Stimulated activated CD8-positive, alpha-beta memory T cell treated with anti-CD3 and anti-CD28 coated beads, Interleukin-7, amount 100 ng/mL, for 48 hours (primary cell): ENCODE results near the gene MAST4.

Source experiments
- DNase-seq, 2 donors: peaks; one replicate each; pipeline ENCODE4 v3.0.0-alpha.2; 2020; ENCODE audit warnings: low read depth in 1 of 2; ENCODE audit errors: extremely low read depth in 1 of 2

Gene MAST4

GRCh38 chr5:66595756-66596635 lies at the start of gene MAST4:
TSS of gene MAST4 (plus strand) at chr5:66596393. CDS start at chr5:66596656, 263 bp downstream.
- peak; percentile 51 to 57 for DNase-seq

GRCh38 chr5:66546541-66546940 lies 49.7 kb upstream of the MAST4 start:
- DNase-seq = no peak

DNA sequence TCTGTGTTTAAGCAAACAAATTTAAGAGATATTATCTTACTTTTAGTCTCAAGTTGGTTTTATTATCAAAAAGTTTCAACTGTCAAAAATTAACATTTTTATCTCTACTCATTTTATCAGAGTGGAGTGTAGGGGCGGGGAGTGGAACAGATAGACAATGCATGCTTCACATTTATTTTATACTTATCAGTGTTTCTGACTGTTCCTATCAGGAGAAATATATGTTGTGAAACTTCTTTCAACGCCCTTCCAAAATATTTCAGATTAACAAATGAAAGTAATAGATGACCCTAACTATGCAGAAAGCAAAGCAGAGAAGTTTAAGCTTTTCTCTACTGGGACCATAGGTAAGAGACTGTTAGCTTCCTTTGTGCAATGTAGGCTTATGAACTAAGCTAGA lies 44.9 kb upstream of the MAST4 start:
- DNase-seq = no peak

- no peak for DNase-seq
Observed at GRCh38 chr5:66551945-66552344, 44.2 kb upstream of the MAST4 start.

DNA sequence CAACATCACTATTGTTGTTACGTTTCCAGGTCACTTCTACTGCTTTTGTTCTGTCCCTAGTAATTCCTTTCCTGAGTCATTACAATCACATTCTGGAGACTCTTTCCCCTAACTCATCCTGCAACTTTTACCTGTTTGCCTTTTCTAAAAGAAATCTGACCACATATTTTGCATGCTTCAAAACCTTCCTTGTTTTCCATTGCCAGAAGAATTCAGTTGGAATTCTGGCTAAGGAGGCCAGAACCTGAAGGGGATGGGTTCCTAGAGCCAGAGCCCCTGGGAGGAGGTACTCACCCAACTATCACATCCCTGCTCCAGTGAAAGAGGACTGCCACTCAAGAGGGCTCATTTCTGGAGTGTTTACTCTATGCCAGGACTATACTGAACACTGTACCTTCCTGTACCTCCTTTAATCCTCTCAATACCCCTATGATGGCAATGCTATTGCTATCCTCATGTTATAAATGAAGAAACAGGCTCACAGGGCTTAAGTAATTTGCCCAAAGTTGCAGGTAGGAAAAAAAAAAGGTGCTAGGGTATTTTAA lies 42.8 kb upstream of the MAST4 start:
- no peak for DNase-seq

GRCh38 chr5:66553916-66554575 lies 42.1 kb upstream of the MAST4 start:
- DNase-seq = peak in 1 of 2 donors; percentile 44

DNA sequence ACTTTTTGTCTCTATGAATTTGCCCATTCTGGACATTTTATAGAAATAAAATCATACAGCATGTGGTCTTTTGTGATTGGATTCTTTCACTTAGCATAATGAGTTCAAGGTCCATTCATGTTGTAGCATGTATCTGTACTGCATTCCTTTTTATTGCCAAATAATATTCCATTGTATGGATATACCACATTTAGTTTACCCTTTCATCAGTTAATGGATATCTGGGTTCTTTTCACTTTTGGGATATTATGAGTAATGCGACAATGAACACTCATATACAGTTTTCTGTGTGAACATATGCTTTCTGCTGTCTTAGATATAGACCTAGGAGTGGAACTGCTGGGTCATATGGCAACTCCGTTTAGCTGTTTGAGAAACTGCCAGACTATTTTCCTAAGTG lies 41.3 kb upstream of the MAST4 start:
- no peak for DNase-seq

DNA sequence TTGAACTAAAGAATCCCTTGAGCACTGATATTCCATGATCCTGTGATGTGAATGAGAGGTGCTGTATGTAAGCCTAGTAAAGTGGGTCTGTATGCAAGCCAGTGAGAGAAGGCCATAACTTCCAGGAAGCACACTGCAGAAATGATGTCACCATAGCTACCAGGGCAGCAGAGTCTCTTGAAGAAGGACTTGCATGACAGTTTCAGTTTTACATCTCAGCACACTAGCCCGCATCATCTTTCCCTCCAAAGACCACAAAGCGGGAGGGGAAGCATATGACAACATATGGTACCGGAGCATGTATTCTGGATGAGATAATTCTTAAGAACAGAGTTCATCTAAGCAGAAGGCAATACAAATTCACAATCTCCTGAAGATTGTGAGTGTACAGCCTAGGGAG lies 37.6 kb upstream of the MAST4 start:
- peak in 1 of 2 donors; percentile 20 for DNase-seq

DNA sequence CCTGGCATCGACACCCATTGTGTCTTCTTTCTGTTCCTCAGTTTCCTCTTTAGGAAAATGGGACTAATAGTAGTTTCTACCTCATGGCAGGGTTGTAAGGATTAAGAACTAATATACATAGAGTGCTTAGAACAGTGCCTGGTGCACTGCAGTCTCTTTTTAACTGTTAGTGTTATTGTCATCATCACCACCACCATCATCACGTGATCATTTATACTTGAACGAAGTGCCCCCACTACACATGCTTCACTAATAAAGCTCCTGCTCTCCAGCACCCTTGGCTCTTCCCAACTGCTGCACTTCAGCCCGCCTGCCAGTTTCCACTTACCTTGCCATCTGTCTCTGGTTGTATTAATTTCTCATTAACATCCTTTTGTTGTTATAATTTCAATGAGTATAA lies 35.8 kb upstream of the MAST4 start:
- no peak for DNase-seq

DNA sequence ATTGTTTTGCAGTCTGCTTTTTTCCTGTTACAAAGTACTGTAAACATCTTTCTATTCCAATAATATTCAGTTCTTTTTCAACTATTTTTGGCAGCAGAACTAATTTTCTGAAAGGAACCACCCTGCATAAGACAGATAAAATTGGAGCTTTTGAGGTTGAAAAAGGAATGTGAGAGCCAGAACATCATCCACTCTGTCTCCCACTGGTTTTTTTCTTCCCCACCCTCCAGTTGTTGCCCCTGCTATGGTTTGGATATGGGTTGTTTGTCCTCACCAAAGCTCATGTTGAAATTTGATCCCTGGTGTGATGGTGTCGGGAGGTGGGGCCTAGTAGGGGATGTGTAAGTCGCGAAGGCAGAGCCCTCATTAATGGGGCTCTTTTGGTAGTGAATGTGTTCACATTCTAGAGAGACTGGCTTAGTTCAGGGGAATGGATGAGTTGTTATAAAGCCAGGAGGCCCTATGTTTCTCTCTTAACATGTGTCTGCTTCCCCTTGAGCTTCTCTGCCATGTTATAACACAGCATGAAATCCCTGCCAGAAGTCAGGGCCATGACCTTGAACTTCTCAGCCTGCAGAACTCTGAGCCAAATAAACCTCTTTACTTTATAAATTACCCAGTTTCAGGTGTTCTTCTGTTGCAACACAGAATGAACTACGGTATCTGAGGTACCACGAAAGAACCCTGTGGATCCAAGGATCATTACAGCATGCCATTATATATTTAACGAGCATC lies 34.8 kb upstream of the MAST4 start:
- no peak for DNase-seq

GRCh38 chr5:66565878-66566277 lies 30.3 kb upstream of the MAST4 start:
- no peak for DNase-seq

- DNase-seq = no peak
Observed at GRCh38 chr5:66567474-66567873, 28.7 kb upstream of the MAST4 start.

DNA sequence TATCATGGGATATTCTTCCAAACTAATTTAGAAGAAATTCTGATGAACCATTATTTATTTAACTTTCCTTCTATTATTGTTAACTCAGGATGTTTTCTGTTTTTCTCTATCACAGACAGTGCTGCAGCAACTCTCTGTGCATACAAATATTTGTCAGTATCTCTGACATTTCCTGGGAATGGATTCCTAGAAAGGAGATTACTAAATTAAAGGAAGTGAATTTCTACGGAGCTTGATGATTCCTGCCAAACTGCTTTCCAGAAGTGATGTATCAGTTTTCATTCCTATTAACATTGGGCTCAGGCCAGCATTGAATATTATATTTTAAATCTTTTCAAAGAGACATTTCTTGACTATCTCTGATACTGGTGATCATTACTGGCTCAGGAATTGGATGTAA lies 26.0 kb upstream of the MAST4 start:
- DNase-seq = no peak

GRCh38 chr5:66573733-66574132 lies 22.5 kb upstream of the MAST4 start:
- no peak for DNase-seq

DNA sequence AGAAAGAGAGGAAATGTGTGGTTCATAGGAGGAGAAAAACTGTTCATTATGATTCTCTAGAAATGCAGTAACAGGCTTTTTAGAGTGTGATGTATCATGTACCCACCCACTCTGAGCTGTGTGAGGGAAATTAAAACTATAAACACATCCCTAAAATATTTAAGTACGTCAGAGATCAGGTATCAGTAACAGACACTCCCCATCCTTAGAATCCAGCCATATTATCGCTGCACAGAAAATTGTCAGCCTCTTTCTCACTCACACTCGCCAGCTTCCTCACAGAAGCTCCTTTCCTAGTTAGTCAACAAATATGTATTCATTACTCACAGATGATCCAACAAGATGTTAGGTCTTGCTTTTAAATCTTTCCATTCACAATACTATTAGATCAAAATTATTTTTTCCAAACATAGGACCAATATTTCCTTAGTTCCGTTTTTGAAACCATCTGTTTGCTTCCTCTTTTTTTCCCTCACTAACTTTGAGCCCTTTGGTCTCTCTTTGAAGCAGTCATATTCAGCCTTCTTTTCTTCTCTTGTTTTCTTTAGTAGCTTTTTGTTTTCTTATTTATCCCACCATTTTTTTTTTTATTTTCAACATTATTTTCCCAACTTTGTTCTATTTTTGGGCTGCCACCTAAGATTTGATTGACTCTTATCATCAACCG lies 13.6 kb upstream of the MAST4 start:
- no peak for DNase-seq

GRCh38 chr5:66585291-66585690 lies 10.9 kb upstream of the MAST4 start:
- DNase-seq = no peak

DNA sequence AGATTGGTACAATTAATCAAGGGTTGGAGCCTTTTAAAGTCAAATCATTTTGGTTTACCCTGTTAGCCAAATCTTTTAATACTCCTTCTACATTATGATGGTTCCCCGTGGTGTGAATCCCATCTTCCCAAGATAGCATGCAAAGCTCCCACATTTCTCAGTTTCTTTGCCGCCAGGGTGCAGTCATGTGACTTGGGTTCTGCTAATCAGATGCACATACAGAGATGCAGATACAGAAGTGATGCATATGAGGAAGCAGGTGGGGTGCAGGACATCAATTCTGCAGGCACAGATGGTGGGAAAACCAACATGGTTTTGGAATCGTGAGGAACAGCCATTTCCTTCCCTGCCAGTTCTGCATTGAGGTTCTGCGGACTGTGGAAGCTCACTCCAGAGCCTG lies 8.4 kb upstream of the MAST4 start:
- DNase-seq = no peak

DNA sequence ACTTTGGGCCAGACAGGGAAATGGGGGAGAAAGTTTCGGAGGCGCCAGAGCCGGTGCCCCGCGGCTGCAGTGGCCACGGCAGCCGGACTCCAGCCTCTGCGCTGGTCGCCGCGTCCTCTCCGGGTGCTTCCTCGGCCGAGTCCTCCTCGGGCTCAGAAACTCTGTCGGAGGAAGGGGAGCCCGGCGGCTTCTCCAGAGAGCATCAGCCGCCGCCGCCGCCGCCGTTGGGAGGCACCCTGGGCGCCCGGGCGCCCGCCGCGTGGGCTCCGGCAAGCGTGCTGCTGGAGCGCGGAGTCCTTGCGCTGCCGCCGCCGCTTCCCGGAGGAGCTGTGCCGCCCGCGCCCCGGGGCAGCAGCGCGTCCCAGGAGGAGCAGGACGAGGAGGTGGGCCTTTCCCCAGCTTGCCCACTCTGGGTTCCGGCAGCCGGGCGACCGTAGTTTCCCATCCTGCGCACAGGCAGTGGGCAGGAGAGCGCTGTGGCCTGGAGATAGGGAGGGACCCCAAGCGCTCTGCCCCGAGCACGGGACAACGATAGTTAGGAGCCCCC lies 516 bp downstream of the MAST4 start:
- no peak for DNase-seq

GRCh38 chr5:66597183-66597757 lies 1.1 kb downstream of the MAST4 start:
- no peak for DNase-seq

DNA sequence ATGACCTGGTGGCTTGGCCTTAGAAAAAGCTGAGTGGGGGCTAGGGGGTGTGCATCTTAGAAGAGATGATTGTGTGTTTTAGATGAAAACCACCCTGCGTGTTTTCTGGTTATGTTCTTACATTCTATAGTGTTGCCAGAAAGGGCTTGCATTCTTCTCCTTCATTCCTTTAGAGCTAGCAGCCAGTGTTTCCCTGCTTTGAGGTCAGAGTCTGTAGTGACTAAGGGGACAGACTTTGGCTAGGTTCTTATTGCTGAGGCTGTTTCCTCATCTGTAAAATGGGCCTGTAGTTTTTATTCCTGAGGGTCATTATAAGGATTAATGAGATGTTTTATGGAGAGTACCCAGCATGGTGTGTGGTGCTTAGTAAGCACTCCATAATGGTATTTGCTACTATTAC lies 6.4 kb downstream of the MAST4 start:
- no peak for DNase-seq
